ENCODE data around the gene ABHD15. TPM values are rescaled to one million over a fixed set of nuclear protein-coding genes. Genes with fewer than 3 reads are reported as not detected.

The ABHD15 gene
- total RNA-seq, 1 experiment from 2014 or later = 8.2 TPM

DNA sequence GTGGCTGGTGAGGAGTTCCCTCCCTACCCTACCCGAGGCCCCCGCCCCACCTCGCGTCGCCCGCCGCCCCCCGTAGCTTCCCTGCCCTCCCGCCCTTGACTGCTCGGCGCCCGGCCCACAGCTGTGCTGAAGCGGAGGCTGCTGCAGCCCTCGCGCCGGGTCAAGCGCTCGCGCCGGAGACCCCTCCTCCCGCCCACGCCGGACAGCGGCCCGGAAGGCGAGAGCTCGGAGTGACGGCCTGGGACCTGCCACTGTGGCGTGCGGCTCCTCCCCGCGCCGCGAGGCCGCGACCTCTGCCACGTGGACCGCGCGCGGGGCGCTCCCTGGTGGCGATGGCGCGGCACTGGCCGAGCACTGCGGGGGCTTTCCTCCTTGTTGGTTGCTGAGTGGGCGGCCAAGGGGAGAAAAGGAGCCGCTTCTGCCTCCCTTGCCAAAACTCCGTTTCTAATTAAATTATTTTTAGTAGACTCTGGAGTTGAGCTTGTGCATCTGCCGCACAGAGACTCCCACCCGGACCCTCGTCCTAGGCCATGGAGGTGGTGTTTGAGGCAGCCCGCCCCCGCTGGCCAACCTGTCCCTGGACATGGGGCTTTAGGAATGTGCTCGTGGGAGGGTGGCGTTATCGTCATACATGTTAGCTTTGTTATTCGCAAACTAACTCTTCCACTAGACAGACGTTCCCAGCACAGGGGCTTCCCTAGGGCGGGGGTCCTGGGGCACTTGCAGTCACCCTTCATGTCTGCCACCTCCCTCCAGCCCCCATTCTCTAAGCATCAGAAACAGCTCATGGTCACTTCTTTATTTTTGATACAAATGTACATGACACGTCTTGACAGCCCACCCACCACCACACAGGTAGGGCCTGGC, 6.1 kb upstream of the ABHD15 start (continued):
- TF ChIP-seq POLR2AphosphoS5 (IDR thresholded peaks at IDR 0.05; ENCODE audit: low read depth, low read length) = peak; percentile 23; the same call in 1 of the 2 replicates
- TF ChIP-seq FOSL1 (IDR thresholded peaks at IDR 0.05; ENCODE audit: low read depth) = no peak
- peak; percentile 44; the same call in 1 of the 2 replicates for TF ChIP-seq RAD21 (IDR thresholded peaks at IDR 0.05; ENCODE audit: low read depth)
- TF ChIP-seq EZH2phosphoT487 (IDR thresholded peaks at IDR 0.05; ENCODE audit: borderline replicate concordance) = no peak
- no peak for TF ChIP-seq JUND (IDR thresholded peaks at IDR 0.05)

GRCh38 chr17:29571883-29572681, 5.2 kb upstream of the ABHD15 start:
- intact Hi-C loops (cut with micrococcal nuclease) = no loop called here
- no TSS peak for BruUV-seq (replicated peaks)
- CTCF ChIA-PET = interaction anchor here (1.1 to 1.6 kb wide), 2 partner anchors 20 to 202 kb away, joined by 3 to 5 read pairs; no protein-coding TSS in a partner anchor
- no peak for ATAC-seq
- H4K20me1 ChIP-seq (ENCODE audit: insufficient read depth) = no peaks in the 10 kb centered on the region
- H3K9ac ChIP-seq (ENCODE audit: low read length) = no peak overlapping the region
- no peaks in the 10 kb centered on the region for H3K79me2 ChIP-seq (ENCODE audit: insufficient read depth, low read length)
- H3K9me3 ChIP-seq (ENCODE audit: control insufficient read depth in 1 of 2, insufficient read depth in 1 of 2, low read depth in 1 of 2, low read length in 2 of 2) = no peaks in the 10 kb centered on the region
- H3K4me1 ChIP-seq (ENCODE audit: control insufficient read depth in 1 of 2, insufficient read depth in 2 of 2, low read length in 2 of 2) = peaks cover 3 to 19% of the 10 kb centered on the region in 2 experiments; a peak in 2 of 4 replicates
- peaks cover 0 to 3% of the 10 kb centered on the region in 2 experiments; a peak in 1 of 4 replicates for H3K36me3 ChIP-seq (ENCODE audit: control insufficient read depth in 1 of 2, insufficient read depth in 2 of 2, low read length in 2 of 2)
- RAD21 ChIA-PET (ENCODE audit: low non-redundant PET in 1 of 2, low total read pairs in 2 of 2, uncharacterized antibody in 2 of 2, unreplicated experiment in 2 of 2) = interaction anchor here in 1 of 2 experiments (0.6 to 1.4 kb wide), 2 partner anchors 202 to 405 kb away, joined by 3 to 4 read pairs; no protein-coding TSS in a partner anchor
- H2AFZ ChIP-seq (ENCODE audit: low read depth, low read length, poor library complexity, severe bottlenecking) = no peak overlapping the region
- H3K4me2 ChIP-seq (ENCODE audit: low read length) = no peak overlapping the region
- no peaks in the 10 kb centered on the region for H3K9me2 ChIP-seq (ENCODE audit: insufficient read depth)
- DNase-seq (ENCODE audit: low read depth, low spot score) = no peak
- no peak overlapping the region for H3K27ac ChIP-seq (ENCODE audit: low read depth, low read length)
- no peak overlapping the region for H3K4me3 ChIP-seq (replicated peaks in 1 of 2; ENCODE audit: low read depth in 1 of 2, low read length in 2 of 2)
- no peaks in the 10 kb centered on the region for H3K27me3 ChIP-seq (ENCODE audit: insufficient read depth, low read length)
- POLR2A ChIA-PET = no interaction called here
- TF ChIP-seq TCF7L2 (IDR thresholded peaks at IDR 0.05; ENCODE audit: borderline replicate concordance, extremely low read depth, insufficient read depth, insufficient read length) = no peak
- no peak for TF ChIP-seq ELF1 (IDR thresholded peaks at IDR 0.05; ENCODE audit: borderline replicate concordance, low read depth)
- TF ChIP-seq, protein P1, sequence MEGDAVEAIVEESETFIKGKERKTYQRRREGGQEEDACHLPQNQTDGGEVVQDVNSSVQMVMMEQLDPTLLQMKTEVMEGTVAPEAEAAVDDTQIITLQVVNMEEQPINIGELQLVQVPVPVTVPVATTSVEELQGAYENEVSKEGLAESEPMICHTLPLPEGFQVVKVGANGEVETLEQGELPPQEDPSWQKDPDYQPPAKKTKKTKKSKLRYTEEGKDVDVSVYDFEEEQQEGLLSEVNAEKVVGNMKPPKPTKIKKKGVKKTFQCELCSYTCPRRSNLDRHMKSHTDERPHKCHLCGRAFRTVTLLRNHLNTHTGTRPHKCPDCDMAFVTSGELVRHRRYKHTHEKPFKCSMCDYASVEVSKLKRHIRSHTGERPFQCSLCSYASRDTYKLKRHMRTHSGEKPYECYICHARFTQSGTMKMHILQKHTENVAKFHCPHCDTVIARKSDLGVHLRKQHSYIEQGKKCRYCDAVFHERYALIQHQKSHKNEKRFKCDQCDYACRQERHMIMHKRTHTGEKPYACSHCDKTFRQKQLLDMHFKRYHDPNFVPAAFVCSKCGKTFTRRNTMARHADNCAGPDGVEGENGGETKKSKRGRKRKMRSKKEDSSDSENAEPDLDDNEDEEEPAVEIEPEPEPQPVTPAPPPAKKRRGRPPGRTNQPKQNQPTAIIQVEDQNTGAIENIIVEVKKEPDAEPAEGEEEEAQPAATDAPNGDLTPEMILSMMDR (IDR thresholded peaks at IDR 0.05 in 2 of 3, conservative IDR thresholded peaks at IDR 0.05 in 1 of 3; ENCODE audit: borderline replicate concordance in 1 of 3, insufficient read depth in 1 of 3, low read depth in 2 of 3, low read length in 2 of 3) = no peak
- no peak for TF ChIP-seq ZNF274 (IDR thresholded peaks at IDR 0.05; ENCODE audit: low read depth, low read length)
- no peak for TF ChIP-seq ZBTB33 (IDR thresholded peaks at IDR 0.05; ENCODE audit: extremely low read depth, insufficient replicate concordance, low read length)
- no peak for TF ChIP-seq EZH2 (IDR thresholded peaks at IDR 0.05)
- no peak for TF ChIP-seq EGR1 (IDR thresholded peaks at IDR 0.05; ENCODE audit: low read depth)
- no peak for TF ChIP-seq ATF3 (IDR thresholded peaks at IDR 0.05)
- TF ChIP-seq POLR2A (IDR thresholded peaks at IDR 0.05; ENCODE audit: borderline replicate concordance, extremely low read depth, insufficient read depth, insufficient read length) = no peak
- no peak for TF ChIP-seq SRF (IDR thresholded peaks at IDR 0.05; ENCODE audit: low read depth)

All from HCT116 (cell line).